Lower lobe of right lung (tissue), 2 donors: ENCODE results near the gene CATSPERD. TPM values are rescaled to one million over a fixed set of nuclear protein-coding genes. Genes with fewer than 3 reads are reported as not detected.
"Not testable (repeated sequence)": the region's sequence is repeated elsewhere in the genome, so short reads cannot be mapped to it uniquely, and the experiment has no call there.

Source experiments
- ATAC-seq, 2 donors: fragments of 200-7000 bp; cut with Tn5 transposase; one replicate each; pipeline ENCODE4 v1.9.1; 2020 to 2022; ENCODE audit warnings: mild to moderate bottlenecking in 2 of 2, moderate library complexity in 2 of 2
- DNase-seq: peaks from one replicate; pipeline ENCODE4 v3.0.0-alpha.2; 2020
- H3K27ac ChIP-seq: fragments of 200-600 bp; one replicate; pipeline ENCODE4 v1.8.0; 2022
- H3K27me3 ChIP-seq: fragments of 200-600 bp; one replicate; pipeline ENCODE4 v1.8.0; 2022; ENCODE audit warnings: low read depth
- H3K36me3 ChIP-seq: fragments of 200-600 bp; one replicate; pipeline ENCODE4 v1.8.0; 2022; ENCODE audit warnings: mild to moderate bottlenecking
- H3K4me1 ChIP-seq: fragments of 200-600 bp; one replicate; pipeline ENCODE4 v1.8.0; 2022
- H3K4me3 ChIP-seq: fragments of 200-600 bp; one replicate; pipeline ENCODE4 v1.8.0; 2022; ENCODE audit warnings: mild to moderate bottlenecking
- H3K9me3 ChIP-seq: fragments of 200-600 bp; one replicate; pipeline ENCODE4 v1.8.0; 2022
- CTCF ChIP-seq: fragments of 200-600 bp; IDR thresholded peaks from one replicate; pipeline ENCODE4 v1.8.0; 2022; ENCODE audit warnings: antibody characterized with exemption, mild to moderate bottlenecking
- intact Hi-C: fragments of 100-400 bp; cut with DNase I; formaldehyde crosslinking; loops from one replicate; pipeline ENCODE4 v1.11.0; 2022
- total RNA-seq: library from RNA; stranded (reverse); fragmentation: NEBNext Ultra II Directional; extraction: Animal tissue kit (Norgen Biotek cat#: 25700); gene quantifications from one replicate; pipeline ENCODE4 v1.2.1, GENCODE V29; 2021
- donor health status: DM: no; HTN: yes; CAD: no; lungs with severe emphysema.

The CATSPERD gene
- total RNA-seq, 1 donor from 2014 or later: 6.4 TPM

DNA sequence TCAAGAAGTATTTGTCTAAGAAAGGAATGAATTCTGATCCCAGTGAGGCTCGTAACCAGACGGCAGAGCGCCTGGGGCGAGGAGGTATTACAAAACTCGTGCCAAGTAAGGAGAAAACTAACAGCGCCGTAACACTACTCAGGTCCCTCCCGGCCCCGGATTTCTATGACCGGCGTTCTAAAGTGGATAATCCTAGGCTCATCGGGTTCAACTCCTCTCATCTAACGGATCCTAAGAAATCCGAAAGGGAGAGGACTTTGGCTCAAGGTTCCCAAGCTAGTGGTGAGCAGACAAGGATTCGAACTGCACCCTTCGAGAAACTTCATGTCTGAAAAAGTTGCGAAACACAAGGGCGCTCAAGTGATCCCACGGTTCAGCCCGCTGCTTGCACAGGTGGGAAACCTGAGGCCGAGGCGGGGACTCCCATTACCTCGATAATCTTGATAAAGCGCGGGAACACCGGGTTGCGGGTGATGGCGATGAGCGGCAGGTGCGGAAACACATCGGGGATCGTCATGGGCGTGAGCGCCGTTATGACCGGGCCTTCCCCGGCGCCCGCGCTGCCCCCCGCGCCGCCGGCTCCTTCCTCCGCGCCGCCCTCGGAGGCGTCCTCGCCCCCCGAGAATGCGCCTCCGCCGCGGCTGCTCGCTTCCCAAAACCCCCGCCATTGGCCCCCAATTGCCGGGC lies 1.0 kb upstream of the CATSPERD start:
- Histone ChIP-seq H3K27ac (peak overlapping the region; percentile 97), H3K27me3 (no peaks in the 10 kb centered on the region), H3K4me3 (peak overlapping the region; percentile 98), H3K36me3 (peaks cover 13% of the 10 kb centered on the region), H3K9me3 (no peaks in the 10 kb centered on the region), H3K4me1 (peaks cover 22% of the 10 kb centered on the region)
- ATAC-seq (peak in 1 of 2 donors; percentile 1), DNase-seq (peak; percentile 63)
- no peak for TF ChIP-seq CTCF
- intact Hi-C loops: no loop called here

DNA sequence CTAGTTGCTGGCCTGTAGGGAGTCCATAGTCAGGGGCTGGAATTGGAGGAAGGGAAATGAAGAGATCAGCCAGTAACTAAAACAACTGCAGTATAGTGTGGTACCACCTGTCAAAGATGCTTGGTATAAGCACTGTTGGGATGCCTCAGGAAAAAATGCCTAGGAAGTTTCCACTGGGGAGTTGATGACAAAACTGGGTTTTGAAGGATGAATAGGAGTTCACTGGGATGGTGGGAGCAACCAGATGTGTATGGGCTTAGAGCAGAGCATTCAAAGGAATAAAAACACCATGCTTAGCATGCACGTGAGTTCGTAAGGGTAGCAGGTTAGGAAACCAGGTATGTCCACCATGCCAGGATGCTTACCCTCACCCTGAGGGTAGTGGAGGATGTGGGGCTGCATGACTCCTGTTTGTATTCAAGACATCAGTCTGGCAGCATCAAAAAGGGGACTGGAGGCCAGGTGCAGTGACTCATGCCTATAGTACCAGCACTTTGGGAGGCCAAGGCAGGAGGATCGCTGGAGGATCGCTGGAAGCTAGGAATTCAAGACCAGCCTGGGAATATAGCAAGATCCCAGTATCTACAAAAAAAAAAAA lies 7.1 kb downstream of the CATSPERD start:
- H3K27ac ChIP-seq: no peak overlapping the region
- TF ChIP-seq CTCF: no peak
- H3K27me3 ChIP-seq: peaks cover 4% of the 10 kb centered on the region
- H3K4me1 ChIP-seq: no peaks in the 10 kb centered on the region
- DNase-seq (no peak), ATAC-seq (no peak)
- no peak overlapping the region for H3K4me3 ChIP-seq
- intact Hi-C loops: no loop called here
- peaks cover 7% of the 10 kb centered on the region for H3K9me3 ChIP-seq
- H3K36me3 ChIP-seq: no peaks in the 10 kb centered on the region

DNA sequence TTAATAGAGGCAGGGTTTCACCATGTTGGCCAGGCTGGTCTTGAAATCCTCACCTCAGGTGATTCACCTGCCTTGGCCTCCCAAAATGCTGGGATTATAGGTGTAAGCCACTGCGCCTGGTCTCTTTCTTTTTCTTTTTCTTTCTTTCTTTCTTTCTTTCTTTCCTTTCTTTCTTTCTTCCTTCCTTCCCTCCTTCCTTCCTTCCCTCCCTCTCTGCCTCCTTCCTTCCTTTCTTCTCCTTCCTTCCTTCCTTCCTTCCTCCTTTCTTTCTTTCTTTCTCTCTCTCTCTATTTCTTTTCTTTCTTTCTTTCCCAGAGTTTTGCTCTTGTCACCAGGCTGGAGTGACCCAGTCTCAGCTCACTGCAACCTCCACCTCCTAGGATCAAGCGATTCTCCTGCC lies 12.7 kb downstream of the CATSPERD start:
- H3K4me3 ChIP-seq, H3K36me3 ChIP-seq, H3K27me3 ChIP-seq, ATAC-seq, intact Hi-C loops, H3K27ac ChIP-seq, H3K4me1 ChIP-seq, DNase-seq, H3K9me3 ChIP-seq: not testable (repeated sequence)

- no peaks in the 10 kb centered on the region for H3K36me3 ChIP-seq
- ATAC-seq (peak; percentile 19 to 64), DNase-seq (no peak)
- intact Hi-C loops: no loop called here
- H3K27ac ChIP-seq: no peak overlapping the region
- no peaks in the 10 kb centered on the region for H3K9me3 ChIP-seq
- H3K4me3 ChIP-seq: no peak overlapping the region
- H3K27me3 ChIP-seq: no peaks in the 10 kb centered on the region
- TF ChIP-seq CTCF: no peak
- H3K4me1 ChIP-seq: no peaks in the 10 kb centered on the region
Observed at GRCh38 chr19:5738423-5738822, 18.0 kb downstream of the CATSPERD start.

DNA sequence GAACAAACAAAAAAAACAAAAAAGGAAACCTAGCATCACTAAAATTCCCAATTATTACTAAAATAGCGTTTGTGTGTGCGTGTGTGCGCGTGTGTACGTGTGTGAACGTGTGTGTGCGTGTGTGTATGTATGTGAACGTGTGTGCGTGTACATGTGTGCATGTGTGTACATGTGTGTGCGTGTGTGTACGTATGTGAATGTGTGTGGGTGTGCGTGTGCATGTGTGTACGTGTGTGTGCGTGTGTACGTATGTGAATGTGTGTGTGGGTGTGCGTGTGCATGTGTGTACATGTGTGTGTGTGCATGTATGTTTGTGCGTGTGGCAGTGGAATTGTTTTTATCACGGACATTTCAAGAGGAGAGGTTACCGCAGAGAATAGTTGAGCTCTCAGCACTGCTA lies 21.6 kb downstream of the CATSPERD start:
- ATAC-seq: no peak
- H3K27ac ChIP-seq: no peak overlapping the region
- intact Hi-C loops: no loop called here
- H3K27me3 ChIP-seq: peaks cover 5% of the 10 kb centered on the region
- H3K4me1 ChIP-seq: no peaks in the 10 kb centered on the region
- no peak for TF ChIP-seq CTCF
- H3K9me3 ChIP-seq: no peaks in the 10 kb centered on the region
- H3K36me3 ChIP-seq: no peaks in the 10 kb centered on the region
- no peak overlapping the region for H3K4me3 ChIP-seq
- no peak for DNase-seq

GRCh38 chr19:5743630-5744029 lies 23.2 kb downstream of the CATSPERD start:
- no peak for DNase-seq
- no peaks in the 10 kb centered on the region for H3K4me1 ChIP-seq
- no peak overlapping the region for H3K4me3 ChIP-seq
- no peak for ATAC-seq
- H3K27me3 ChIP-seq: peaks cover 7% of the 10 kb centered on the region
- H3K36me3 ChIP-seq: no peaks in the 10 kb centered on the region
- no peak overlapping the region for H3K27ac ChIP-seq
- no peaks in the 10 kb centered on the region for H3K9me3 ChIP-seq
- no peak for TF ChIP-seq CTCF
- intact Hi-C loops: no loop called here

DNA sequence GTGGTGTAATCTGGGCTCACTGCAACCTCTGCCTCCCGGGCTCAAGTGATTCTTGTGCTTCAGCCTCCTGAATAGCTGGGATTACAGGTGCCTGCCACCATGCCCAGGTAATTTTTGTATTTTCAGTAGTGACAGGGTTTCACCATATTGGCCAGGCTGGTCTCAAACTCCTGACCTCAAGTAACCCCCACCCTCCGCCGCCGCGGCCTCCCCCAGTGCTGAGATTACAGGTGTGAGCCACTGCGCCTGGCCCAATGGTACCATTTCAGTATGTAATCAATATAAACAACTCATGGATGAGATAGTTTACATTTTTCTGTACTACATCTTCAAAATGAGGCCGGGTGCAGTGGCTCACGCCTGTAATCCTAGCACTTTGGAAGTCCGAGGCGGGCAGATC lies 24.6 kb downstream of the CATSPERD start:
- H3K9me3 ChIP-seq, H3K27ac ChIP-seq, intact Hi-C loops, ATAC-seq, H3K4me3 ChIP-seq, DNase-seq, H3K4me1 ChIP-seq, H3K36me3 ChIP-seq: not testable (repeated sequence)
- peaks cover 18% of the 10 kb centered on the region for H3K27me3 ChIP-seq

- DNase-seq, H3K4me3 ChIP-seq, intact Hi-C loops, H3K4me1 ChIP-seq, H3K27ac ChIP-seq, H3K36me3 ChIP-seq, ATAC-seq, H3K9me3 ChIP-seq: not testable (repeated sequence)
- peaks cover 18% of the 10 kb centered on the region for H3K27me3 ChIP-seq
Observed at GRCh38 chr19:5748920-5749319, 28.5 kb downstream of the CATSPERD start.
